GM12873 (cell line): ENCODE results near the gene ADAM17.

ENCODE experiments used
- CTCF ChIP-seq: IDR thresholded peaks from 2 replicates; pipeline ENCODE4 v1.5.1; 2012; ENCODE audit warnings: low read depth, mild to moderate bottlenecking, moderate library complexity, low read length, control low read depth; ENCODE audit not compliant: insufficient read depth; ENCODE audit errors: missing control alignments

Gene ADAM17

GRCh38 chr2:9543557-9543956, 12.1 kb downstream of the ADAM17 start:
- no peak for TF ChIP-seq CTCF

DNA sequence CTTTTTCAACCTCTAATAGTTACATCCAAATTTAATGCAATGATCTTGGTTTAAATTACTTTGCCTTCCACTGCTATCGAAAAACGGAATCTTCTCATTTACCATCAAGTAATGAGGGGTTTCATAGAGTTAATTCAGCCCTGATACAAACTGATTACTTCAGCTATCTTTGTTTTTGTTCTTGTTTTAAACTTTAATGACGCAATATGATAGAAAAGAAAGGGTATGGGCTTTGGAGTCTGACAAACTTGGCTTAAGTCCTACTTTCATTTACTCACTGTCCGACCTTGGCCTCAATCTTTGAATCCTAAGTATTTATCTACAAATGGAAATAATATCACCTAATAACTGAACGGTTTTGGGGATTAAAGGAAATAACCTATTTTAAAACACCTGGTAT, 16.1 kb downstream of the ADAM17 start:
- no peak for TF ChIP-seq CTCF

DNA sequence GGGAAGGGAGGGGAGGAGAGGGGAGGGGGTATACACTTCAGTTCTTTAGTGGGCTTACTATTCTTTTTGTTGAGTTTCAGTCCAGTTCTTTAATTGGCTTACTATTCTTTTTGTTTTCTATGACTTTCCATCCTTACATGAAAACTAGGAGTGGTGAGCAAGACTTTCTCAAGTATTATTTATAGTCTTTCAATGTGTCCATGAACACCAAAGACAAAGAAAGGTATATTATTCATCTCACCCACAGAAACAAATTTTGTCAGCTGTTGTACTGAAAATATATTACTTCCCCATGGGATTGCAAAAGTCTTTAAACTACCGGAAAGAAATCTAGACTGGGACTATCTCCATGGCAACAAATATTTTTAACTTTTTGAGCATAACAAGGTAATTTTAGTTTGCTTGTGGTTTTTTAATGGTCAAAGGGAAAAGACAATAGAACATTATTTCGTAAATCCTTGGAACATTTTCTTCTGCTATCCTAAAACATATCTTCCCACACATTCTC, 17.6 kb downstream of the ADAM17 start:
- no peak for TF ChIP-seq CTCF

- no peak for TF ChIP-seq CTCF
Observed at GRCh38 chr2:9536504-9536903, 19.1 kb downstream of the ADAM17 start.

GRCh38 chr2:9535177-9535576, 20.5 kb downstream of the ADAM17 start:
- no peak for TF ChIP-seq CTCF

GRCh38 chr2:9533663-9534062, 22.0 kb downstream of the ADAM17 start:
- TF ChIP-seq CTCF, result no peak

DNA sequence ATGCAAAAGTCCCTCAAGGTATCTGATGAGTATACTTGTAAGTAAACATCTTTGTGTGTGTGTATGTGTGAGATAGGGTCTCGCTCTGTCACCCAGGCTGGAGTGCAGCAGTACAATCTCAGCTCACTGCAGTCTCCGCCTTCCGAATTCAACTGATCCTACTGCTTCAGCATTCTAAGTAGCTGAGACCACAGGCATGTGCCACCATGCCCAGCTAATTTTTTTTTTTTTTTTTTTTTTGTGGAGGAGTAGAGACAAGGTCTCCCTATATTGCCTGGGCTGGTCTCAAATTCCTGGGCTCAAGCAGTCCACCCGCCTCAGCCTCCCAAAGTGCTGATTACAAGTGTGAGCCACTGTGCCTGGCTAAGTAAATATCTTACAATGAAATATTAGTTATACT, 23.2 kb downstream of the ADAM17 start:
- TF ChIP-seq CTCF, result no peak
